NCI-H345 (cell line): ENCODE data around the gene KRTAP13-4.

Experiments
- DNase-seq: peaks from one replicate; lab custom pipeline; 2025; lab: John Stamatoyannopoulos, UW

Gene KRTAP13-4, protein sequence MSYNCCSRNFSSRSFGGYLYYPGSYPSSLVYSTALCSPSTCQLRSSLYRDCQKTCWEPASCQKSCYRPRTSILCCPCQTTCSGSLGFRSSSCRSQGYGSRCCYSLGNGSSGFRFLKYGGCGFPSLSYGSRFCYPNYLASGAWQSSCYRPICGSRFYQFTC

GRCh38 chr21:30430170-30430655 lies at the start of gene KRTAP13-4:
Gene KRTAP13-4, plus strand, starts transcription at chr21:30430220. Its CDS starts 56 bp downstream, at chr21:30430276.
- no peak for DNase-seq

- DNase-seq, result no peak
Measured at GRCh38 chr21:30382201-30382600, 47.8 kb upstream of the KRTAP13-4 start.

DNA sequence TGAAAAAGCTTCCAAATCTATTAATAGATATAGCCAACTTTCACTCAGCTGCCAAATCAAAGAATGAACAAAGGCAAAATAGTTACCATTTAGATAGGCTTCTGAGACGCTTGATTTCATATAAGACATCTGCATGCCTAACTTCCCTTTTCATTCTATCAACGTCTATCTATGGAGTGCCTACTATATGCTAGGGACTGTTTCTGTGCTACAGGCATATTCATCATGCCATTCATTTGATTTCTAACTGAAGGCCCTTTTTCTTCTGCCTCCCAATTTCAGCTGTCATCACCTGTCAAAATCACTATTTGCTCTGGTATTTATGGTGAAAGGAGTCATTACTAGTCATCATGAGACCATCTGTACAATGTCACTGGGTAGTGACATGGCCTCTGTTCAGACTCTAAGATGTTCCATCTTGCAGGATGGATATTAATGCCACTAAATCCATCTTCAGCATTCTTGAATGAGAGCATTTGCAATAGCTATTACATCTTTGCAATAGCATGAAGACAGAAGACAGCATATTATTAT lies 38.5 kb upstream of the KRTAP13-4 start:
- no peak for DNase-seq

GRCh38 chr21:30395731-30396130 lies 34.3 kb upstream of the KRTAP13-4 start, which contains the start of gene KRTAP13-1:
Gene KRTAP13-1, plus strand, starts transcription at chr21:30396031. Its CDS starts 56 bp downstream, at chr21:30396087.
- no peak for DNase-seq

DNA sequence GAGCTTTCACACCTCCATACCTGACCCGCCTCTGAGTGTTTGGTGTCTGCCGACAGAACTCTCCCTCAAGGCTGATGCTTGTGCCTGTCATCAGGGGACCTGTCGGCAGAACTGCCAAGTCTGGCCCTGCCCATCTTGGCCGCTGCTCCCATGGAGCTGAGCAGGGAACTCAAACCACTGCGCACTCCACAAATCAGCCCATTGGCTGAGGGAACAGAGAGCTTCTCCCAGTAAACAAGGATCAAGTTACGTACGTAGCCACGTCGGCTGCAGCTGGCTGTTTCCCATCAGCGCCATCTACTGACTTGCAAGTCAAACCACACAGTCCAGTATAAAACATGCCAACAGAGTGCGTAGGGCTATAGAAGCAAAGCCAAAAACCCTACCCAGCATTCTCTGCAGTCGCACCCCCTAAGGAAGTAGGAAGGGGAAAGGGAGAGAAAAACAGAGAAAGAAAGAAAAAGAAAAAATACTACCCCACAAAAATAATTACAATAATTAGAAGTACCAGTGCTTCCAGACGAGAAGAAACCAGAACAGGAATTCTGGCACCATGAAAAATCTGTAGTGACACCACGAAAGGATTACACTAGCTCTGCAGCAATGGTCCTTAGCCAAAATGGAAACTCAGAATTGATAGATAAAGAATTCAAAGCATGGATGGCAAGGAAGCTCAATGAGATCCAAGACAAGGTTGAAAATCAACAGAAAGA lies 21.1 kb upstream of the KRTAP13-4 start:
- DNase-seq, result peak; percentile 16

DNA sequence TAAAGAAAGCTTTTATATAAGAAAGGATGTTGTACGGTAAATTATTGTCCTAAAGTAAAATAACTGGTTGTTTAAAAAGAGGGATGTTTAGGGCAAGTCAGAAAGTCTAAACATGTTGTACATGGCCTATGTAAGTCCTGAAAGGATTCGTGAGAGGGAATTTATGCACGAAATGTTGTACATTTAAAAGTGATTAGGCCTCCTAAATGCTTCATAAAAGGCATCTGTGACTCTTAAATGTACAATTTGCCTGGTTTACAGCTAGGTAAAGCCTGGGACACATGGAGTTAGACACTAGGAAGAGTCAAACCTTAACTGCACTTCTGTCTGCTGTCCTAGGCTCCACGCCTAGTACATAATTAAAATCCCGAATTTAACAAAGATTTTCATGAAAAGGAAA lies 14.0 kb upstream of the KRTAP13-4 start:
- no peak for DNase-seq

DNA sequence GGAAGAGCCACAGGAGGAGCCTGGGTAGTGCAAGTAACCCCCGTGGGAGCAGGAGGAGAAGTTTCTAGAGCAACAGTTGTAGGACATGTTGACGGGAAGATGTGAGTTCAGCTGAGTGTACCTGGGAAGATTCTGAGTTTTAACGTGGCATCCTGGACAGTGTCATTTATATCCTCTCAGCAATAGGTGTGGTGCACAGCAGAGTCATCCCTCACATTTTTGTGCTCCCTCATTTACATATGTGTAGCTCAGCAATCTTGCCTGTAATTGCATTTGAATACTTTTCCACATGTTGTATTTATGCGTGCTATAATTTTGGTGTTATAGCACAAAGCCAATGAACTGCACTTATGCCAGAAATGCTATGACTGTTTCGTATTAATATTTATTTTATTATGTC lies 4.2 kb upstream of the KRTAP13-4 start, which contains the start of gene KRTAP13-3:
TSS of gene KRTAP13-3 (minus strand) at position 101 of the 400 bp plus-strand sequence. CDS start at position 87, 14 bp downstream.
- no peak for DNase-seq

DNA sequence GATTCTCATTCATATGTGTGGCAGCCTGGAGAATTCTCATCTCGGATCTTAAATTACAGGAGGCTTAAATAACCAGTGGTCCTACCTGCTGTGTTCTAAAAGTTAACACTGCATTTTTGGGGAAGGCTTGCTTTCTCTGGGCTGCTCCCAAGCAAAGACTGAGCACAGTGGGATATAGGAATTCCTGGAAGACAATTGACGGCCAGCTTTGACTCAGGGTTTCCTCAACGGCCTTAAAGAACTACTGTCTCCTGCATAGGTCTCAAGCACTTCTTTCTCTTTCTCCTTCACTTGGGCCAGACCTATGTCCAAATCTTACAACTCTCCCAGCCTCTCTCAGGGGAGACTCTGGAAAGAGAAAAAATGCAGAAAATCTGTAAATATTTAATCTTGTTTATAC lies 3.3 kb upstream of the KRTAP13-4 start:
- no peak for DNase-seq

- peak; percentile 5 for DNase-seq
Measured at GRCh38 chr21:30434033-30434631, 4.1 kb downstream of the KRTAP13-4 start.

- no peak for DNase-seq
Measured at GRCh38 chr21:30437010-30437565, 7.1 kb downstream of the KRTAP13-4 start.

DNA sequence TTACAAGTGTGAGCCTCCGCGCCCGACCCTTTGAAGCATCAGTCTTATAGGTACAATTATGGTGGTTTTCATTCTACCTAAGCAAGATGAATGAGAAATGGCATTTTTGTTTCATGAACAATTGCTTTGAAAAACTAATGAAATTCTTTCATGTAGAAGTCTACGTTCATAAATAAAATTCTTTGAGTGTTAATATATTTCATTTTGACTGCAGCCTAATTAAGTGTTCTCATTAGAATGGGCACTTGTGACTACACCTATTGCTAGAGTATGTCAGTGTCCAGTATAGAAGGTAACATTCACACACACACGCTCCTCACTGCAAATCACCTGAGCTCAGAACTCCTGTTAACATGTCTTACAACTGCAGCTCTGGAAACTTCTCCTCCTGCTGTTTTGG lies 10.0 kb downstream of the KRTAP13-4 start, which contains the start of gene KRTAP15-1:
TSS of gene KRTAP15-1 (plus strand) at position 301 of the 400 bp plus-strand sequence. CDS start at position 354, 53 bp downstream.
- no peak for DNase-seq

DNA sequence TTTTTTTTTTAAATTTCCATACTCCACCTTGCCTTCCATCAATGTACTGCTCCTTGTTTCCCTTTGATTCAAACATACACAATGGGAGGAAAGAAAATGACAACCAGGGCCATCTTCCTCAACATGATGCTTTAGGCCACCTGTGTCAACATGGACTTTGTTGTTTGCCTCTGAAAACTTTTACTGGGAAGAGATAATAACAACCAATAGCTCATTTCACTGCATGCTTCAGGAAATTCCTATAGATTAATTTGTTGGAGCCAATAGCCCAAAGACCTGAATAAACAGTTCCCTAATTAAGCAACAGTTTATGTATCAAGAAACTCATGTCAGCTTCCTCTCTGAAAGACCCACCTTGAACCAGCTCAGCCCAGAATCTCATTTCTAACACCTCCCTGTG lies 13.2 kb downstream of the KRTAP13-4 start:
- no peak for DNase-seq

GRCh38 chr21:30444204-30444603 lies 14.2 kb downstream of the KRTAP13-4 start:
- DNase-seq, result no peak

- no peak for DNase-seq
Measured at GRCh38 chr21:30447056-30447455, 17.0 kb downstream of the KRTAP13-4 start.

- DNase-seq, result no peak
Measured at GRCh38 chr21:30448514-30448913, 18.5 kb downstream of the KRTAP13-4 start.

GRCh38 chr21:30463713-30464112 lies 33.7 kb downstream of the KRTAP13-4 start:
- DNase-seq, result no peak

GRCh38 chr21:30468900-30469714 lies 39.1 kb downstream of the KRTAP13-4 start:
- no peak for DNase-seq

GRCh38 chr21:30478004-30478403 lies 48.0 kb downstream of the KRTAP13-4 start:
- no peak for DNase-seq

DNA sequence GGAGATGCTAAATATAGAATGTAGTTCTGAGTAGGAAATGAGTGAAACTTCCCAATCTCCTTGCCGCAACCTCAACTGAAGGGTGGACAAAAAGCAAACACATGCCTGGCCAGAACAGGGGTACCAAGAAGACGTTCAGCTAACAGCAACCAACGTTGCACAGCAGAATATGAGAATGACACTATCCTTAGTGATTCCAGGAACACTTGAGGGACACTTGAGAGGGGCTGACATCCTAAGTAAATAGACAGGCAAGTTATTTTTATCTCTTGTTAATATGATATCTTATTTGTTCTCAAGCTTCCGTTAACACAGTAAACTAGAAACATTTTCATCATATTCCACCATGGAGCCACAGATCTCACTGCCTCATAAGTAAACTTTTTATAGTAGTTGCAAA lies 49.2 kb downstream of the KRTAP13-4 start:
- DNase-seq, result no peak

GRCh38 chr21:30480145-30480544 lies 50.1 kb downstream of the KRTAP13-4 start, which contains the start of gene KRTAP19-1:
Gene KRTAP19-1, minus strand, starts transcription at chr21:30480367. Its CDS starts 50 bp downstream, at chr21:30480317.
- no peak for DNase-seq
